Calu3 (cell line): Measurements from ENCODE around the gene OR4F3. TPM values are rescaled to one million over a fixed set of nuclear protein-coding genes. Genes with fewer than 3 reads are reported as not detected.
"Not testable (repeated sequence)": the region's sequence is repeated elsewhere in the genome, so short reads cannot be mapped to it uniquely, and the experiment has no call there.

Experiments
- Bru-seq: library from RNA; stranded (reverse); fragments of 400-500 nt; gene quantifications from one replicate; lab custom pipeline; 2021; lab: Mats Ljungman, UMichigan
- BruChase-seq, 2 experiments: library from RNA; stranded (reverse); fragments of 400-500 nt; gene quantifications; one replicate each; lab custom pipeline; 2021; lab: Mats Ljungman, UMichigan
- BruUV-seq: library from RNA; stranded (reverse); fragments of 400-500 nt; replicated peaks from 2 replicates; lab custom pipeline; 2021; lab: Mats Ljungman, UMichigan
- CTCF ChIA-PET: fragments of 300-600 bp; sonication (Branson Sonifier 250); formaldehyde crosslinking; loops from one replicate; lab custom pipeline; 2022; ENCODE audit warnings: antibody characterized with exemption; lab: Charles Lee
- DNase-seq: peaks from one replicate; pipeline ENCODE4 v3.0.0; 2022
- H3K27ac Mint-ChIP-seq: one replicate; pipeline ENCODE4 v1.8.0; 2022; ENCODE audit warnings: mixed read lengths; ENCODE audit not compliant: unreplicated experiment
- H3K27me3 Mint-ChIP-seq: one replicate; pipeline ENCODE4 v1.8.0; 2022; ENCODE audit warnings: mixed read lengths; ENCODE audit not compliant: unreplicated experiment
- H3K36me3 Mint-ChIP-seq: one replicate; pipeline ENCODE4 v1.8.0; 2022; ENCODE audit warnings: mild to moderate bottlenecking, moderate library complexity, mixed read lengths; ENCODE audit not compliant: insufficient read depth, unreplicated experiment
- H3K4me1 Mint-ChIP-seq: one replicate; pipeline ENCODE4 v1.8.0; 2022; ENCODE audit warnings: mild to moderate bottlenecking, low read depth, mixed read lengths; ENCODE audit not compliant: unreplicated experiment
- H3K4me3 Mint-ChIP-seq: one replicate; pipeline ENCODE4 v1.8.0; 2022; ENCODE audit warnings: mild to moderate bottlenecking, low read depth, moderate library complexity, mixed read lengths; ENCODE audit not compliant: unreplicated experiment
- H3K9me3 Mint-ChIP-seq: one replicate; pipeline ENCODE4 v1.8.0; 2022; ENCODE audit warnings: low read depth, mixed read lengths; ENCODE audit not compliant: unreplicated experiment
- intact Hi-C: fragments of 100-400 bp; cut with micrococcal nuclease; formaldehyde crosslinking; loops from one replicate; pipeline ENCODE4 v1.10.0; 2022; ENCODE audit not compliant: unreplicated experiment
- long read RNA-seq: library from polyadenylated mRNA; stranded (forward); transcript quantifications from one replicate; pipeline ENCODE4 v2.0.0, GENCODE V29; 2022
- total RNA-seq: library from RNA; stranded (reverse); gene quantifications from 2 replicates; pipeline ENCODE4 v1.2.3, GENCODE V29; 2022

OR4F3 gene
- total RNA-seq (not detected in 2 replicates), Bru-seq, nascent RNA (not detected), BruChase-seq, experiment 1, labeled RNA remaining after a 6-hour chase (not detected), BruChase-seq, experiment 2, labeled RNA remaining after a 2-hour chase (not detected)
- long read RNA-seq, result 0 reads

- DNase-seq, H3K27me3 Mint-ChIP-seq, H3K4me1 Mint-ChIP-seq, intact Hi-C loops, BruUV-seq, H3K9me3 Mint-ChIP-seq, H3K27ac Mint-ChIP-seq, CTCF ChIA-PET, H3K4me3 Mint-ChIP-seq, H3K36me3 Mint-ChIP-seq: not testable (repeated sequence)
Observed at GRCh38 chr5:181366968-181367367, at the start of gene OR4F3. OR4F3 (plus strand) TSS chr5:181367268.

Other genes starting within 250 kb of the OR4F3 start
- not detected in 2 replicates for gene OR2V1, start 236.1 kb upstream of the OR4F3 start, total RNA-seq
- gene OR2V2, start 219.7 kb upstream of the OR4F3 start, total RNA-seq, result not detected in 2 replicates
- 1.8 and 2.4 TPM in 2 replicates for gene TRIM7, start 162.1 kb upstream of the OR4F3 start, total RNA-seq
- 33.5 and 34.2 TPM in 2 replicates for gene TRIM41, start 144.0 kb upstream of the OR4F3 start, total RNA-seq
- gene RACK1, start 123.4 kb upstream of the OR4F3 start, total RNA-seq, result 1,679 and 1,946 TPM in 2 replicates
- 14.8 and 14.9 TPM in 2 replicates for gene TRIM52, start 106.1 kb upstream of the OR4F3 start, total RNA-seq